T-helper 1 cell (primary cell): Measurements from ENCODE around the gene GUCY2D.
A peak's percentile ranks its signal among the peaks of the same experiment; 100 is the strongest.
"Not testable (repeated sequence)": the region's sequence is repeated elsewhere in the genome, so short reads cannot be mapped to it uniquely, and the experiment has no call there.

Experiments used
- DNase-seq, 5 donors: peaks; one replicate each; pipeline ENCODE4 v3.0.0-alpha.2; 2012 to 2020

GUCY2D gene

GRCh38 chr17:8046929-8047768 lies 44.7 kb downstream of the GUCY2D start:
- DNase-seq = no peak

GRCh38 chr17:8047769-8048110 lies 45.3 kb downstream of the GUCY2D start:
- DNase-seq = no peak

- no peak for DNase-seq
Measured at GRCh38 chr17:8048236-8048635, 45.8 kb downstream of the GUCY2D start.

GRCh38 chr17:8048736-8049135 lies 46.3 kb downstream of the GUCY2D start:
- no peak for DNase-seq

- DNase-seq = no peak
Measured at GRCh38 chr17:8051831-8052230, 49.4 kb downstream of the GUCY2D start.

GRCh38 chr17:8052256-8053252 lies 50.1 kb downstream of the GUCY2D start:
- no peak for DNase-seq

- no peak for DNase-seq
Measured at GRCh38 chr17:8053600-8053999, 51.2 kb downstream of the GUCY2D start.

GRCh38 chr17:8055851-8056231 lies 53.4 kb downstream of the GUCY2D start:
- no peak for DNase-seq

GRCh38 chr17:8056232-8056975 lies 54.0 kb downstream of the GUCY2D start:
- peak in 1 of 5 donors; percentile 71 for DNase-seq

- DNase-seq = no peak
Measured at GRCh38 chr17:8056976-8057625, 54.7 kb downstream of the GUCY2D start.

- peak in 4 of 5 donors; percentile 15 to 66 (median 42) for DNase-seq
Measured at GRCh38 chr17:8057691-8058114, 55.3 kb downstream of the GUCY2D start.

- DNase-seq = no peak
Measured at GRCh38 chr17:8059131-8059530, 56.7 kb downstream of the GUCY2D start.

- DNase-seq = peak in 4 of 5 donors; percentile 29 to 60 (median 50)
Measured at GRCh38 chr17:8060274-8060673, 57.9 kb downstream of the GUCY2D start.

- not testable (repeated sequence) for DNase-seq
Measured at GRCh38 chr17:8061851-8062250, 59.4 kb downstream of the GUCY2D start.

GRCh38 chr17:8062435-8062806 lies 60.0 kb downstream of the GUCY2D start:
- no peak for DNase-seq

- DNase-seq = no peak
Measured at GRCh38 chr17:8062807-8063483, 60.5 kb downstream of the GUCY2D start.

GRCh38 chr17:8063761-8064534 lies 61.5 kb downstream of the GUCY2D start:
- no peak for DNase-seq

GRCh38 chr17:8064561-8065019 lies 62.2 kb downstream of the GUCY2D start:
- no peak for DNase-seq

- DNase-seq = no peak
Measured at GRCh38 chr17:8066841-8067775, 64.7 kb downstream of the GUCY2D start.

GRCh38 chr17:8067806-8068205 lies 65.4 kb downstream of the GUCY2D start:
- DNase-seq = no peak
